ENCODE data around the gene USP6NL. TPM values are rescaled to one million over a fixed set of nuclear protein-coding genes. Genes with fewer than 3 reads are reported as not detected.

USP6NL gene
- total and polyA plus RNA-seq, 7 donors = 9.2 to 11.4 (median 10.8) TPM

DNA sequence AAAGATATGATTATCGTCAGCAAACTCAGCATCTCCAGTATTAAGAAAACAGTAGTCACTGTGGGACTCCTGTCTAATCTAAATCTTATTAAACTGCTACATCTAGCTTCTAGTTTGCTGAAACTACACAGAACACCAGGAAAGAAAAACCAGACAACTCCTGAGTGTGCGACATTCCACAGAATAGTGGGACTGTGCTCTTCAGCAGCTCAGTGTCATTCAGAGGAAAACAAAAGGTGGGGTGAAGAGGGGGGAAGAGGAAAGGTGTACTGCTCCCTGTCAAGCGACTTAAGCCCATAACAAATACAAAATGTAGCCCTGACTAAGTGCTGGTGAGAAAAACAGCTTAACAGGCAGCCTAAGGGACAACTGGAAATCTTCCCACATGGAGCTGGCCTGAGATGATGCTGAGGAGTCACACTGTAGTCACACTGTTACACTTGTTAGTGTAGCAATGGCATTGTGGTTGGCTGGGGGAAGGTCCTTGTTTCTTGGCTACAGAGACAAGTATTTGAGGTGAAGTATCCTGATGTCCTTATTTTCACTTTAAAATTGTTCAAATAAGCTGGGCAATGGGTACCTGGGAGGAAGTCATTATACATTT lies 135.5 kb downstream of the USP6NL start:
- intact Hi-C loops (cut with DNase I) = no loop called here
- 91 to 96% methylated on average over 3 of the region's 3 CpGs for WGBS, 2 donors

GRCh38 chr10:11473128-11473760 lies 138.2 kb downstream of the USP6NL start:
- peaks cover 0 to 27% (median 19%) of the 10 kb centered on the region in 4 donors for H3K4me1 ChIP-seq
- no peaks in the 10 kb centered on the region for H3K27me3 ChIP-seq
- 84 to 89% methylated on average over 12 of the region's 12 CpGs for WGBS, 2 donors
- H3K27ac ChIP-seq = no peak overlapping the region
- no peak for DNase-seq
- intact Hi-C loops (cut with DNase I) = no loop called here
- no peak overlapping the region for H3K4me3 ChIP-seq
- TF ChIP-seq POLR2A (IDR thresholded peaks at IDR 0.05) = no peak
- TF ChIP-seq, protein P1, sequence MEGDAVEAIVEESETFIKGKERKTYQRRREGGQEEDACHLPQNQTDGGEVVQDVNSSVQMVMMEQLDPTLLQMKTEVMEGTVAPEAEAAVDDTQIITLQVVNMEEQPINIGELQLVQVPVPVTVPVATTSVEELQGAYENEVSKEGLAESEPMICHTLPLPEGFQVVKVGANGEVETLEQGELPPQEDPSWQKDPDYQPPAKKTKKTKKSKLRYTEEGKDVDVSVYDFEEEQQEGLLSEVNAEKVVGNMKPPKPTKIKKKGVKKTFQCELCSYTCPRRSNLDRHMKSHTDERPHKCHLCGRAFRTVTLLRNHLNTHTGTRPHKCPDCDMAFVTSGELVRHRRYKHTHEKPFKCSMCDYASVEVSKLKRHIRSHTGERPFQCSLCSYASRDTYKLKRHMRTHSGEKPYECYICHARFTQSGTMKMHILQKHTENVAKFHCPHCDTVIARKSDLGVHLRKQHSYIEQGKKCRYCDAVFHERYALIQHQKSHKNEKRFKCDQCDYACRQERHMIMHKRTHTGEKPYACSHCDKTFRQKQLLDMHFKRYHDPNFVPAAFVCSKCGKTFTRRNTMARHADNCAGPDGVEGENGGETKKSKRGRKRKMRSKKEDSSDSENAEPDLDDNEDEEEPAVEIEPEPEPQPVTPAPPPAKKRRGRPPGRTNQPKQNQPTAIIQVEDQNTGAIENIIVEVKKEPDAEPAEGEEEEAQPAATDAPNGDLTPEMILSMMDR (IDR thresholded peaks at IDR 0.05) = no peak
- TF ChIP-seq EP300 (IDR thresholded peaks at IDR 0.05) = no peak
- TF ChIP-seq POLR2AphosphoS5 (IDR thresholded peaks at IDR 0.05) = no peak
- no peaks in the 10 kb centered on the region for H3K9me3 ChIP-seq
- no peaks in the 10 kb centered on the region for H3K36me3 ChIP-seq

More for the DNA sequence above, 135.5 kb downstream of the USP6NL start:
- TF ChIP-seq EP300 (IDR thresholded peaks at IDR 0.05) (no peak), POLR2AphosphoS5 (IDR thresholded peaks at IDR 0.05) (peak in 2 of 4 donors; percentile 47 to 53)
- Histone ChIP-seq H3K27ac (no peak overlapping the region), H3K4me1 (peaks cover 0 to 43% (median 27%) of the 10 kb centered on the region in 4 donors), H3K4me3 (no peak overlapping the region), H3K36me3 (no peaks in the 10 kb centered on the region), H3K27me3 (no peaks in the 10 kb centered on the region), H3K9me3 (no peaks in the 10 kb centered on the region)
- DNase-seq = no peak

DNA sequence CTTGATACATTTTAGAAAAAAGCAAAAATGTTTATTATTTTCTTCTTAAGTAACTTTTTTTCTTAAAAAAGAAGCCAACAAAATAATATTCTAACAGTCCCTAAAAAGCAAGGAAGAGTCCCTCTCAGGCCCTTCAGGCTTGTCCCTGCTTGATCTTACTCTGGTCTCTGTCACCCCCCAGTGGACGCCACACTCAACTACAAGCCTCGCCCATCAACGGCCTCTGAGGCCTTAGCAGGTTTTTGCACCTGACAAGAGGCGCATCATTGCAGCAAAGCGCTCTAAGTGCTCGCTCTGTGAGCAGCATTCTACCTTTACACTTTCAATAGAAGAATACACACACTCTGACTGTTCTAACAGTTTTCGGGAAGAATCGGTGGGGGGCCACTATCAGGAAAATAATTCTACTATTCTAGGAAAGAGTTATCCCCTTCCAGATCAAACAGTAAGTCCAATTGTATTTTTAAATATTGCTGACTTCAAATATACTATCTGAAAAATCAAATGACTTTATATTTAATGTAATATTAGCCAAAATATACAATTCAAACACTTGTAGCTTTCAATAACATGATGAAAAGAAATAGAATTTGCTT lies 139.2 kb downstream of the USP6NL start:
- TF ChIP-seq POLR2AphosphoS5 (IDR thresholded peaks at IDR 0.05) (no peak), POLR2A (IDR thresholded peaks at IDR 0.05) (no peak)
- TF ChIP-seq, protein P1 (IDR thresholded peaks at IDR 0.05) = peak; percentile 71 to 90 (median 76)
- 56 to 79% methylated on average over 8 of the region's 8 CpGs for WGBS, 2 donors
- intact Hi-C loops (cut with DNase I) = no loop called here
- Histone ChIP-seq H3K4me1 (peaks cover 0 to 18% (median 13%) of the 10 kb centered on the region in 4 donors), H3K27me3 (no peaks in the 10 kb centered on the region), H3K4me3 (no peak overlapping the region), H3K27ac (no peak overlapping the region), H3K9me3 (no peaks in the 10 kb centered on the region), H3K36me3 (no peaks in the 10 kb centered on the region)
- DNase-seq = peak; percentile 76

- no peak for DNase-seq
- no peak overlapping the region for H3K4me3 ChIP-seq
- WGBS, 2 donors = 94 to 96% methylated on average over 22 of the region's 22 CpGs
- H3K9me3 ChIP-seq = no peaks in the 10 kb centered on the region
- no peak overlapping the region for H3K27ac ChIP-seq
- peaks cover 0 to 16% (median 9%) of the 10 kb centered on the region in 4 donors for H3K4me1 ChIP-seq
- no peaks in the 10 kb centered on the region for H3K27me3 ChIP-seq
- H3K36me3 ChIP-seq = no peaks in the 10 kb centered on the region
- no peak for TF ChIP-seq POLR2A (IDR thresholded peaks at IDR 0.05)
- TF ChIP-seq EP300 (IDR thresholded peaks at IDR 0.05) = no peak
- TF ChIP-seq, protein P1 (IDR thresholded peaks at IDR 0.05) = no peak
- TF ChIP-seq POLR2AphosphoS5 (IDR thresholded peaks at IDR 0.05) = no peak
- intact Hi-C loops (cut with DNase I) = no loop called here
These were observed 141.7 kb downstream of the USP6NL start for GRCh38 chr10:11469575-11470391.

Measured in sigmoid colon (tissue), 7 donors.